GM21447 (cell line): Measurements from ENCODE around the gene TMIGD3.

Source experiments
- ATAC-seq: cut with Tn5 transposase; IDR thresholded peaks from one replicate; pipeline ENCODE4 v1.9.1; 2021; ENCODE audit not compliant: unreplicated experiment

Gene TMIGD3

DNA sequence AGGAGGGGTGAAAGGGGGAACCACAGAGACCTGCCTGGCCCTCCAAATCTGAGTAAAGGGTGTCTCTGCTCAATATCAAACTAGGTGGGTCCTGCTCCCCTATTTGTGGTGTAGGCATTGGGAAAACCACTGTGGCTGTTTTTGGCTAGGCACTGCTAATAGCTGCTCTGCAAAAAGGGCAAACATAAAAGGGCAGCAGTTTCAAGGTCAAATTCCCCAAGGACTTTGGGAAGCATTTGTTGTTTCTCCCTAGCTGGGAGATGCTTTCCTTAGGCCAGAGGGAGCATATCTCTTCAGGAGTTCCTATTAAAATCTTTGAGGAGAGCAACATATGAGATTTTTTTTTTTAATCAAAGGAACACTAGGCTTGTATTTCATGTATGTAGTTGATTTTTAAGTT, 27.2 kb downstream of the TMIGD3 start:
- ATAC-seq: no peak

- no peak for ATAC-seq
Measured at GRCh38 chr1:111475701-111476100, 27.7 kb downstream of the TMIGD3 start.

- no peak for ATAC-seq
Measured at GRCh38 chr1:111474521-111474920, 28.9 kb downstream of the TMIGD3 start.

DNA sequence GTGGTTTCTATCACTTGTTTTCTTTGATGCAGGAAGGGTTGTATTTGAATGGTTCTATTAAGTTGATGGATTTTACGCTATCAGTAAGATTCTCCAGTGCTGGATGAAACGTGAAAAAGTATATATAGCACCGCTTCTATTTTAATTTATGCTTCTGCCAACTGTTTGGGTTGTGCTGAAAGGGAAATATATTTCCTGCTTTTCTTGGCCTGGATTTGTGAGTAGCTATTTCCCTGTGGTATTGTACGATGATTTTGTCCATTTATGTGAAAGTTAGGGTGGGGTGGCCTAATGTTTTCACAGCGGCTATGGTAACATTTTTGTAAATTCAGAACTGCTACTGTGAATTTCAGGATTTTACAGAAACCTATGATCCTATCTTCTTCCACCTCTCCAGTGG, 29.3 kb downstream of the TMIGD3 start:
- ATAC-seq: no peak

GRCh38 chr1:111471538-111471937, 31.9 kb downstream of the TMIGD3 start:
- no peak for ATAC-seq

DNA sequence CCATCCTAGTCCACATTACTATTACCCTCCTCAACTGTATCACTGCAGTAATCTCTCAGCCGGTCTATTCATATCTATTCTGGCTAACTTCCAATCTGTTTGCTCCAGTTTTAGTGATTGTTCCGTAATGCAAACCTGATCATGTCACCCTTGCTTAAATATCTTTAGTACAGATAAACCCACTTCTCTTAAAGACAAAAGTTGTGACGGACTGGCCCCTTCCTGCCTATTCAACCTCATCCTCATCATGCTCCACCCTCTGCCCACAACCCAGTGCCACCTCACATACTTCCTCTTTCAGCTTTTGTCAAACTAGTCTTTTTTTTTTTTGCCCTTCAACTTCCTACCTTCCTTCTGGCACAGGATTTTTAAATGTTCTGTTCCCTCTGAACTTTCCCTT, 32.4 kb downstream of the TMIGD3 start:
- peak; percentile 67 for ATAC-seq

DNA sequence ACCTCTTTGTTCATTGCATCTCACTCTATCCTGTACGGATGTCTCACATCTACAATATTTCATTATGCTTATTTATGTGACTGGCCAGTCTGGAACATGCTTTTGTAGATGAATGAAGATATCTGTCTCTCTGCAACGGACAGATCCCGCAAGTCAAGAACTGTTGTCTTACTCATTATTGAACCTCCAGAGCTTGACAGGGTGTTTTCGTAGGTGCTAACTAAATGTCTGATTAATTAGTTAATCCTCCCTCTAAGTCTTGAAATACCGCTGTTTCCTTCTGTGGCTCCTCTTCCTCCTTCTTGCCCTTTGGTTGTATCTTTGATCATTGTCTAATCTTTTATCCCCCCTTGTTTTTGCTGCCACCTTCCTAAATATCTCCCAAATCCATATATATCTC, 32.8 kb downstream of the TMIGD3 start:
- no peak for ATAC-seq

DNA sequence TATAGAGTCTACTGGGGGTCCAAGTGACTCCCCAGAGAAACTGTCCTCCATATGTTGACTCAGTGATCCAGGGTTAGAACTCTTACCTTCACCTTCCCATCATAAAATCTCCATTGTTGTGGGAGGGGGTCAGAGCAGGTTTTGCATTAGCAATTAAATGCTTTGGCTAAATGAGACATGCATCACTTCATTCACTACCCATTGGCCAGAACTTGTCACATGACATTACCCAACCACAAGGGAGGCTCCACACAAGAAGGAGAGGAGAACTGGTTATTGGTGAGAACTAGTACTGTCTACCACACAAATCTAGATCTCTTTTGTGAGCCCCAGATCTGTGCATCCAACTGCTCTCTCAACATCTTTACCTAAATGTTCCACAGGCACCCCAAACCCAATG, 33.9 kb downstream of the TMIGD3 start:
- ATAC-seq: no peak

DNA sequence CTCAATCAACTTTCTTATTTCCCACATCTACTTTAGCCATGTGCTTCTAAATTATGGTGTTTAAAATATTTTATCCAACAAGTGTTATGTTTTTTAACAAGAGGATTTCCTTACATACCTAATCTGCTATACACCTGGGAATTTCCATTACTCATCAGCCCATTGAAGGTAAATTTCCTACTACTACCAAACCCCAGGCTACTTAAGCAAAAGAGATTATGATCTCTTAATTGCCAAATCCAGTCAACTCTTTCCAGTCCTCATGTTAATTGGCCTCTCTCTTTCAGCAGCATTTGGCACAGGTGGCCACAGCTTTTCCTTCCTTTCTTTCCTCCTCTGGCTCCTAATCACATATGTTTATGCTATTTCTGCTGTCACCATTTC, 34.7 kb downstream of the TMIGD3 start:
- ATAC-seq: no peak

- no peak for ATAC-seq
Measured at GRCh38 chr1:111467865-111468716, 35.3 kb downstream of the TMIGD3 start.

- ATAC-seq: no peak
Measured at GRCh38 chr1:111466480-111466879, 37.0 kb downstream of the TMIGD3 start.

- ATAC-seq: no peak
Measured at GRCh38 chr1:111465754-111466153, 37.7 kb downstream of the TMIGD3 start.

GRCh38 chr1:111463029-111463683, 40.3 kb downstream of the TMIGD3 start:
- ATAC-seq: no peak

DNA sequence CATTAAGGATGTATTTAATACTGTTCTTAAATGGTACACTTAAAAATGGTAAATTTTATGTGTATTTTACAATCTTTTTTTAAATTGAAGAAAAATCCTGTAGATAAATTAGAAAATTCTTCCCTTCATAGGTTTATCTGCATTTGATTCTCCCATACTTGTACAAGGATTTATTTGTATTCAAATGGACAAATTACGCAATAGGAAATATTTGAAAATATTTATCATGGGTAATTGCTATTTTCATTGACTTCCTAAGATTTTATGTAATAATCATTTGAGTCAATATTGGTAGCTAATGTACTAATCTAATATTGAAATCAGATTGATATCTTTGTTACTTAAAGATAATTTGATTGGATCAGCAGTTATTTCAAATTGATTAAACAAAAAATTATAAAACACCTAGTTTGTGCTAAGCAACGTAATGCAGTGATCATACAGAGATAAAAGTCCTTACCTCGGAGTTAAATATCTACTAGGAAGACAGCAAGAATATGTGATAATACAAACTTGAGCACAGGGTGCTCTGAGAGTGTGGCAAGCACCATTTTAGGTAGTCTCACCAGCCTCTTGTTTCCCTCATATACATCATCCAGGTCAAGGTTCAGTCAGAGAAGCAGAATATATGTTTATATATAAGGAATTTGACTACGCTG, 40.9 kb downstream of the TMIGD3 start:
- no peak for ATAC-seq

DNA sequence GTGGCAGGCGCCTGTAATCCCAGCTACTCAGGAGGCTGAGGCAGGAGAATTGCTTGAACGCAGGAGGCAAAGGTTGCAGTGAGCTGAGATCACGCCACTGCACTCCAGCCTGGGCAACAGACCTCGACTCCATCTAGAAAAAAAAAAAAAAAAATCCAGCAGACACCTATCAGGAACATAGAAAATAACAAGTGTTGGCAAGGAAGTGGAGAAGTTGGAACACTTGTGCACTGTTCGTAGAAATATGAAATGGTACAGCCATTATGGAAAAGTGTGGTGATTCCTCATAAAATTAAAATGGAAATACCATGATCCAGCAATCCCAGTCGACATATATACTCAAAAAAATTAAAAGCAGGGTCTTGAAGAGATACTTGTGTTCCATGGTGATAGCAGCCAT, 41.7 kb downstream of the TMIGD3 start:
- no peak for ATAC-seq

- ATAC-seq: no peak
Measured at GRCh38 chr1:111455642-111456031, 47.8 kb downstream of the TMIGD3 start.

- ATAC-seq: peak; percentile 80
Measured at GRCh38 chr1:111454859-111455641, 48.4 kb downstream of the TMIGD3 start.

DNA sequence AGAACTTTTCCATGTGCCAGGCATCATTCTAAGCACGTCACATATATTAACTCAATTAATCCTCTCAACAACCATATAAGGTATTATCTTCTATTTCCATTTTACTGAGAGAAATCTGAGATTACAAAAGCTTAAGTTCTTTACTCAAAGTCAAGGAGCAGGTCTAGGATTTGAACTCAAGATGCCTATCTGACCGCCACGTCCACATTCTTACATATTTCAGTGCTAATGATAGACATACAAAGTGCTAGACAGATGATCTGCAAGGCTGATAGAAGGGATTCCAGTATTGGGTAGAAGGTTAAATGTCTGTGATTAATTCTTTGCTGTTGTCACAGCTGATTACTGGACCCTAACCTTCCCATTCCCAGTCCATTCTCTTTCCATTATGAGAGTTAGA, 49.7 kb downstream of the TMIGD3 start:
- ATAC-seq: no peak

GRCh38 chr1:111452581-111452980, 50.9 kb downstream of the TMIGD3 start:
- ATAC-seq: no peak

DNA sequence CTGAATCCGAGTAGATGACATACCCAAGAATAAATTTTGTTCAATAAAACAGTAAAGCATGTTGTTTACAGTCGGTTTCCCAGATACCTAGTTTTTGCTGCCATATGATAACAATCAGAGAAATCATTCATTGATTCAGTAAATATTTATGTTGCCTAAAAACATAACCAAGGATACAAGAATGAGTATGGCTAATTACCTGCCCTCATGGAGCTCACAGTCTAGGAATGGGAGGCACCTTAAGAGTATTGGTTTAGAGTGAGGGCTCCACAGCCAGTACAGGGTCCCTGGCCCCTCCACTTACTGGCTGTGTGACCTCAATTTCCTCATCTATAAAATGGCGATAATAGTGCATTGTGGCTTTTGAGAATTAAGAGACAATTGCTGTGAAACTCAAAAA, 53.2 kb downstream of the TMIGD3 start:
- ATAC-seq: no peak

DNA sequence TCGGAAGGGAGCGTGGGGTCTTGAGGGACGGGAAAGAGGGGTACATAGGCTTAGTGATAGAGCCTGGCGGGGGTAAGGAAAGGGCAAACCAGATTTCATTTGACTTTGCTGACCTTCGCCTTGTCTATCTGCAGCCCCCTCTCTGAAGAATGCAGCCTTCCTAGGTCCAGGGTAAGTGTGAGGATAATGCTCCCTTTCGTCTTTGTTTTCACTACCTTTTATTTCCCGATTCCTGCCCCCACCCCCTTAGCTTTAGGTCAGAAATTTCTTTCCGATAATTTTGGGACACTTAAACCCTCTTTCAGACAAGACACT, 53.8 kb downstream of the TMIGD3 start:
- no peak for ATAC-seq
